ENCODE measurements around the gene KLHL6.

The KLHL6 gene

GRCh38 chr3:183498634-183499033 is 56.9 kb downstream of the KLHL6 start:
- Mint-ChIP-seq H3K9me3 (peaks cover 0 to 2% of the 10 kb centered on the region in 2 donors), H3K27ac (no peak overlapping the region), H3K36me3 (peaks cover 59 to 66% of the 10 kb centered on the region in 2 donors), H3K4me1 (peaks cover 0 to 5% of the 10 kb centered on the region in 2 donors), H3K4me3 (no peak overlapping the region), H3K27me3 (no peaks in the 10 kb centered on the region)
- ATAC-seq (replicated peaks), result no peak
- no peak for DNase-seq

- DNase-seq, result no peak
- H3K27ac Mint-ChIP-seq, result no peak overlapping the region
- H3K4me1 Mint-ChIP-seq, result peaks cover 2% of the 10 kb centered on the region in 2 donors
These were observed 58.2 kb downstream of the KLHL6 start for GRCh38 chr3:183497313-183497712.

GRCh38 chr3:183496311-183496710 is 59.2 kb downstream of the KLHL6 start:
- Mint-ChIP-seq H3K4me1 (peaks cover 2 to 6% of the 10 kb centered on the region in 2 donors), H3K4me3 (no peak overlapping the region), H3K9me3 (peaks cover 0 to 2% of the 10 kb centered on the region in 2 donors), H3K36me3 (peaks cover 64 to 70% of the 10 kb centered on the region in 2 donors), H3K27ac (no peak overlapping the region), H3K27me3 (no peaks in the 10 kb centered on the region)
- ATAC-seq (replicated peaks), result no peak
- no peak for DNase-seq

More at GRCh38 chr3:183497313-183497712, 58.2 kb downstream of the KLHL6 start:
- peaks cover 0 to 2% of the 10 kb centered on the region in 2 donors for H3K9me3 Mint-ChIP-seq
- no peak for ATAC-seq (replicated peaks)
- no peak overlapping the region for H3K4me3 Mint-ChIP-seq
- H3K27me3 Mint-ChIP-seq, result no peaks in the 10 kb centered on the region
- peaks cover 60 to 67% of the 10 kb centered on the region in 2 donors for H3K36me3 Mint-ChIP-seq

- peaks cover 2 to 6% of the 10 kb centered on the region in 2 donors for H3K4me1 Mint-ChIP-seq
- H3K27me3 Mint-ChIP-seq, result no peaks in the 10 kb centered on the region
- DNase-seq (no peak), ATAC-seq (replicated peaks) (no peak)
- no peak overlapping the region for H3K4me3 Mint-ChIP-seq
- H3K9me3 Mint-ChIP-seq, result peaks cover 0 to 2% of the 10 kb centered on the region in 2 donors
- no peak overlapping the region for H3K27ac Mint-ChIP-seq
- peaks cover 49 to 67% of the 10 kb centered on the region in 2 donors for H3K36me3 Mint-ChIP-seq
These were observed 61.2 kb downstream of the KLHL6 start for GRCh38 chr3:183494341-183494740.

GRCh38 chr3:183493296-183494045 is 62.0 kb downstream of the KLHL6 start:
- H3K27ac Mint-ChIP-seq, result no peak overlapping the region
- H3K27me3 Mint-ChIP-seq, result no peaks in the 10 kb centered on the region
- H3K36me3 Mint-ChIP-seq, result peaks cover 49 to 60% of the 10 kb centered on the region in 2 donors
- peaks cover 0 to 2% of the 10 kb centered on the region in 2 donors for H3K9me3 Mint-ChIP-seq
- H3K4me3 Mint-ChIP-seq, result no peak overlapping the region
- no peak for DNase-seq
- peaks cover 2 to 6% of the 10 kb centered on the region in 2 donors for H3K4me1 Mint-ChIP-seq
- ATAC-seq (replicated peaks), result no peak

GRCh38 chr3:183492849-183493179 is 62.7 kb downstream of the KLHL6 start:
- no peaks in the 10 kb centered on the region for H3K27me3 Mint-ChIP-seq
- peaks cover 0 to 2% of the 10 kb centered on the region in 2 donors for H3K9me3 Mint-ChIP-seq
- ATAC-seq (replicated peaks) (no peak), DNase-seq (no peak)
- H3K27ac Mint-ChIP-seq, result no peak overlapping the region
- H3K4me3 Mint-ChIP-seq, result no peak overlapping the region
- peaks cover 46 to 55% of the 10 kb centered on the region in 2 donors for H3K36me3 Mint-ChIP-seq
- H3K4me1 Mint-ChIP-seq, result peaks cover 2 to 6% of the 10 kb centered on the region in 2 donors

GRCh38 chr3:183491923-183492848 is 63.3 kb downstream of the KLHL6 start:
- no peak overlapping the region for H3K27ac Mint-ChIP-seq
- no peak for DNase-seq
- peaks cover 0 to 2% of the 10 kb centered on the region in 2 donors for H3K9me3 Mint-ChIP-seq
- H3K36me3 Mint-ChIP-seq, result peaks cover 39 to 48% of the 10 kb centered on the region in 2 donors
- ATAC-seq (replicated peaks), result no peak
- H3K4me3 Mint-ChIP-seq, result no peak overlapping the region
- H3K4me1 Mint-ChIP-seq, result peaks cover 2 to 6% of the 10 kb centered on the region in 2 donors
- no peaks in the 10 kb centered on the region for H3K27me3 Mint-ChIP-seq

- H3K4me1 Mint-ChIP-seq, result peaks cover 6 to 10% of the 10 kb centered on the region in 2 donors
- DNase-seq, result no peak
- H3K27me3 Mint-ChIP-seq, result no peaks in the 10 kb centered on the region
- peaks cover 34 to 49% of the 10 kb centered on the region in 2 donors for H3K36me3 Mint-ChIP-seq
- H3K9me3 Mint-ChIP-seq, result peaks cover 0 to 2% of the 10 kb centered on the region in 2 donors
- no peak overlapping the region for H3K4me3 Mint-ChIP-seq
- ATAC-seq (replicated peaks), result no peak
- H3K27ac Mint-ChIP-seq, result no peak overlapping the region
These were observed 64.2 kb downstream of the KLHL6 start for GRCh38 chr3:183491109-183491922.

GRCh38 chr3:183490653-183491052 is 64.9 kb downstream of the KLHL6 start:
- Mint-ChIP-seq H3K36me3 (peaks cover 32 to 51% of the 10 kb centered on the region in 2 donors), H3K27ac (no peak overlapping the region), H3K27me3 (no peaks in the 10 kb centered on the region), H3K4me1 (peaks cover 8 to 13% of the 10 kb centered on the region in 2 donors), H3K4me3 (no peak overlapping the region), H3K9me3 (no peaks in the 10 kb centered on the region)
- ATAC-seq (replicated peaks), result no peak
- no peak for DNase-seq

GRCh38 chr3:183490211-183490601 is 65.3 kb downstream of the KLHL6 start:
- Mint-ChIP-seq H3K9me3 (no peaks in the 10 kb centered on the region), H3K27ac (peak overlapping the region; percentile 25), H3K4me3 (no peak overlapping the region), H3K4me1 (peaks cover 8 to 18% of the 10 kb centered on the region in 2 donors), H3K36me3 (peaks cover 32 to 51% of the 10 kb centered on the region in 2 donors), H3K27me3 (no peaks in the 10 kb centered on the region)
- DNase-seq (no peak), ATAC-seq (replicated peaks) (no peak)

- H3K9me3 Mint-ChIP-seq, result no peaks in the 10 kb centered on the region
- H3K27ac Mint-ChIP-seq, result peak overlapping the region; percentile 25
- H3K36me3 Mint-ChIP-seq, result peaks cover 32 to 53% of the 10 kb centered on the region in 2 donors
- H3K27me3 Mint-ChIP-seq, result no peaks in the 10 kb centered on the region
- no peak for DNase-seq
- no peak for ATAC-seq (replicated peaks)
- H3K4me1 Mint-ChIP-seq, result peaks cover 9 to 21% of the 10 kb centered on the region in 2 donors
- H3K4me3 Mint-ChIP-seq, result no peak overlapping the region
These were observed 65.9 kb downstream of the KLHL6 start for GRCh38 chr3:183489455-183490210.

GRCh38 chr3:183488343-183488742 is 67.2 kb downstream of the KLHL6 start:
- Mint-ChIP-seq H3K27ac (peak overlapping the region; percentile 72), H3K4me1 (peaks cover 11 to 27% of the 10 kb centered on the region in 2 donors), H3K27me3 (no peaks in the 10 kb centered on the region), H3K4me3 (no peak overlapping the region), H3K36me3 (peaks cover 23 to 46% of the 10 kb centered on the region in 2 donors), H3K9me3 (no peaks in the 10 kb centered on the region)
- ATAC-seq (replicated peaks), result no peak
- no peak for DNase-seq

GRCh38 chr3:183487896-183488295 is 67.6 kb downstream of the KLHL6 start:
- ATAC-seq (replicated peaks) (no peak), DNase-seq (no peak)
- Mint-ChIP-seq H3K4me3 (no peak overlapping the region), H3K36me3 (peaks cover 20 to 42% of the 10 kb centered on the region in 2 donors), H3K4me1 (peaks cover 11 to 27% of the 10 kb centered on the region in 2 donors), H3K27me3 (no peaks in the 10 kb centered on the region), H3K9me3 (no peaks in the 10 kb centered on the region), H3K27ac (no peak overlapping the region)

All from stimulated activated naive B cell treated with anti-CD40 and anti-IgM and Interleukin-4, amounts not matched to agents 10 μg/mL and 1 μg/mL and 100 μg/mL, for 72 hours (primary cell).